IMR-90 (cell line): ENCODE measurements around the gene GPSM3.

Experiments
- BHLHE40 ChIP-seq: fragments of 150-350 bp; IDR thresholded peaks from 2 replicates; pipeline ENCODE4 v1.6.1; 2016; ENCODE audit warnings: mild to moderate bottlenecking, low read depth, low read length
- CEBPB ChIP-seq: IDR thresholded peaks from 2 replicates; pipeline ENCODE4 v1.6.1; 2012; ENCODE audit warnings: low read depth, low read length, improper control_type of control experiment
- CTCF ChIP-seq: conservative IDR thresholded peaks from 2 replicates; pipeline ENCODE4 v1.5.1; 2012; ENCODE audit warnings: mild to moderate bottlenecking, low read depth, low read length, improper control_type of control experiment
- MAZ ChIP-seq: IDR thresholded peaks from 2 replicates; pipeline ENCODE4 v1.6.1; 2012; ENCODE audit warnings: low read depth, mild to moderate bottlenecking, low read length, improper control_type of control experiment, moderate library complexity, borderline replicate concordance
- POLR2A ChIP-seq: IDR thresholded peaks from 2 replicates; pipeline ENCODE4 v1.6.1; 2012; ENCODE audit warnings: mild to moderate bottlenecking, low read depth, low read length
- RAD21 ChIP-seq: IDR thresholded peaks from 2 replicates; pipeline ENCODE4 v1.6.1; 2012; ENCODE audit warnings: low read length, improper control_type of control experiment
- RCOR1 ChIP-seq: IDR thresholded peaks from 2 replicates; pipeline ENCODE4 v1.6.1; 2012; ENCODE audit warnings: mild to moderate bottlenecking, low read length, improper control_type of control experiment; ENCODE audit not compliant: insufficient replicate concordance
- SMC3 ChIP-seq: fragments of 150-350 bp; IDR thresholded peaks from 2 replicates; pipeline ENCODE4 v1.6.1; 2016; ENCODE audit warnings: low read depth, mild to moderate bottlenecking, antibody characterized with exemption, low read length, moderate library complexity

- TF ChIP-seq CTCF (no peak), POLR2A (peak; percentile 3; the same call in 1 of the 2 replicates), RCOR1 (no peak), BHLHE40 (peak; percentile 61), RAD21 (no peak), CEBPB (no peak), MAZ (peak; percentile 5; the same call in 1 of the 2 replicates), SMC3 (no peak)
These were observed 39.5 kb downstream of the GPSM3 start for GRCh38 chr6:32152769-32153563.
